ENCODE data around the gene SAMD13. TPM values are rescaled to one million over a fixed set of nuclear protein-coding genes. Genes with fewer than 3 reads are reported as not detected.

Gene SAMD13
- total RNA-seq, 2 experiments from 2014 or later, result not detected

DNA sequence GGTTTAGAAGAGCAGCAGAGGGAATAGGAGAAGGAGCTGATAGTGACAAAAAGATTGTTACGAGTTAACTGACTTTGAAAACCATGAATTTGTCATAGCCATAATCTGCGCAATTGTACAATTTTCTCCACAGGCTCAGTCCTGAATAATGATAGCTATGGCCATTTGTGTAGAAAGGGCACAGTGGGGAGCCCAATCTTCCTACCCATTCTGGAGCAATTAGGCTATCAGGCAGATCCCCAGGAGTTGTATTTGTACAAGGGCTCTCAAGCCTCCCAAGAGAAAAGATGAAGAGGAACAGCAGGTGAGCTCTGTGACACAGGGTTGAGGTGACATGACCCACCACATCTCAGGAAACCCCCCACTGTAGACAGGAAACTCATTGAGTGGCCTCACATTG lies 42.1 kb upstream of the SAMD13 start:
- no peak for ATAC-seq (ENCODE audit: poor library complexity)
- no peaks in the 10 kb centered on the region for H3K36me3 Mint-ChIP-seq (ENCODE audit: low read depth)
- no peak overlapping the region for H3K27ac Mint-ChIP-seq
- ChIA-PET CTCF (no interaction called here), POLR2A (no interaction called here)
- Histone ChIP-seq H3K36me3 (ENCODE audit: insufficient read depth, low read length) (no peaks in the 10 kb centered on the region), H3K27me3 (ENCODE audit: control insufficient read depth in 1 of 2, insufficient read depth in 2 of 2, low read length in 2 of 2) (no peaks in the 10 kb centered on the region), H3K4me3 (ENCODE audit: low read length) (no peak overlapping the region), H3K27ac (ENCODE audit: low read depth in 1 of 2, low read length in 2 of 2) (no peak overlapping the region), H3K9me3 (ENCODE audit: control insufficient read depth in 1 of 2, insufficient read depth in 1 of 2, low read length in 2 of 2) (no peaks in the 10 kb centered on the region), H3K4me1 (ENCODE audit: insufficient read depth, low read length) (no peaks in the 10 kb centered on the region)
- H3K27me3 Mint-ChIP-seq, result no peaks in the 10 kb centered on the region
- no peak for TF ChIP-seq CTCF (IDR thresholded peaks at IDR 0.05)
- H3K4me3 Mint-ChIP-seq, result no peak overlapping the region
- no peaks in the 10 kb centered on the region for H3K4me1 Mint-ChIP-seq (ENCODE audit: low read depth)
- DNase-seq, result no peak
- intact Hi-C loops (cut with DNase I, micrococcal nuclease), result no loop called here
- no peaks in the 10 kb centered on the region for H3K9me3 Mint-ChIP-seq

DNA sequence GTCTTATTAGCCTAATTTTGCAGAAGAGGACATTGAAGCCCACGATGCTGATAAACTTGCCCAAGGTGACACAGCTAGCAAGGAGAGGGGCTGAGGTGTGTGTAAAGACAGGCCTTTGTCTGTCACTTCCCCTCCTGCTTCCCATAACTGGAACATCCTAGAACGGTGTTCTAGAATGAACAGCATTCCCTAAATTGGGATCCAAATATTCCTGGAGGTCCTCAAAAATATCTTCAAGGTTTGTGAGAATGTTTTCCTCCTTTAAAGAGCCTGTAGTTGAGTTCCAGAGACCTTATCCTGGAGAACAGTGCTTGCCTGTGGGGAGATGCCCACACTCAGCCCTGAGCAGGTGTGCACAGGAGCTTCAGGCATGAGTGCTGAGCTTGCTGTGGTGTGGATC lies 41.5 kb upstream of the SAMD13 start:
- no peak for TF ChIP-seq CTCF (IDR thresholded peaks at IDR 0.05)
- Mint-ChIP-seq H3K4me1 (ENCODE audit: low read depth) (no peaks in the 10 kb centered on the region), H3K27me3 (no peaks in the 10 kb centered on the region), H3K4me3 (no peak overlapping the region), H3K36me3 (ENCODE audit: low read depth) (no peaks in the 10 kb centered on the region), H3K27ac (no peak overlapping the region), H3K9me3 (no peaks in the 10 kb centered on the region)
- intact Hi-C loops (cut with DNase I, micrococcal nuclease), result no loop called here
- POLR2A ChIA-PET, result no interaction called here
- Histone ChIP-seq H3K9me3 (ENCODE audit: control insufficient read depth in 1 of 2, insufficient read depth in 1 of 2, low read length in 2 of 2) (no peaks in the 10 kb centered on the region), H3K4me3 (ENCODE audit: low read length) (no peak overlapping the region), H3K36me3 (ENCODE audit: insufficient read depth, low read length) (no peaks in the 10 kb centered on the region), H3K27me3 (ENCODE audit: control insufficient read depth in 1 of 2, insufficient read depth in 2 of 2, low read length in 2 of 2) (no peaks in the 10 kb centered on the region), H3K4me1 (ENCODE audit: insufficient read depth, low read length) (no peaks in the 10 kb centered on the region), H3K27ac (ENCODE audit: low read depth in 1 of 2, low read length in 2 of 2) (no peak overlapping the region)
- DNase-seq, result no peak
- no peak for ATAC-seq (ENCODE audit: poor library complexity)
- CTCF ChIA-PET, result no interaction called here

- no peak for ATAC-seq (ENCODE audit: poor library complexity)
- CTCF ChIA-PET, result no interaction called here
- Mint-ChIP-seq H3K27me3 (no peaks in the 10 kb centered on the region), H3K36me3 (ENCODE audit: low read depth) (no peaks in the 10 kb centered on the region), H3K4me1 (ENCODE audit: low read depth) (no peaks in the 10 kb centered on the region), H3K9me3 (no peaks in the 10 kb centered on the region), H3K4me3 (no peak overlapping the region), H3K27ac (no peak overlapping the region)
- POLR2A ChIA-PET, result no interaction called here
- no peaks in the 10 kb centered on the region for H3K27me3 ChIP-seq (ENCODE audit: control insufficient read depth in 1 of 2, insufficient read depth in 2 of 2, low read length in 2 of 2)
- H3K27ac ChIP-seq (ENCODE audit: low read depth in 1 of 2, low read length in 2 of 2), result no peak overlapping the region
- no peak for TF ChIP-seq CTCF (IDR thresholded peaks at IDR 0.05)
- no peaks in the 10 kb centered on the region for H3K36me3 ChIP-seq (ENCODE audit: insufficient read depth, low read length)
- intact Hi-C loops (cut with DNase I, micrococcal nuclease), result no loop called here
- no peaks in the 10 kb centered on the region for H3K9me3 ChIP-seq (ENCODE audit: control insufficient read depth in 1 of 2, insufficient read depth in 1 of 2, low read length in 2 of 2)
- DNase-seq, result no peak
- H3K4me3 ChIP-seq (ENCODE audit: low read length), result no peak overlapping the region
- no peaks in the 10 kb centered on the region for H3K4me1 ChIP-seq (ENCODE audit: insufficient read depth, low read length)
Observed at GRCh38 chr1:84260852-84261518, 40.5 kb upstream of the SAMD13 start.
